Parathyroid adenoma (tissue), 2 donors: ENCODE data around the gene LAPTM5.

Source experiments
- H2AFZ ChIP-seq: fragments of 300-600 bp; sonication (generic); one replicate; pipeline ENCODE4 v1.7.0; 2017; ENCODE audit warnings: antibody characterized with exemption, mild to moderate bottlenecking
- H3K27ac ChIP-seq: fragments of 300-600 bp; sonication (generic); one replicate; pipeline ENCODE4 v1.7.0; 2017
- H3K27me3 ChIP-seq: fragments of 300-600 bp; sonication (generic); one replicate; pipeline ENCODE4 v1.7.0; 2017; ENCODE audit warnings: low read length; ENCODE audit not compliant: control insufficient read depth, insufficient read depth
- H3K36me3 ChIP-seq: fragments of 300-600 bp; sonication (generic); one replicate; pipeline ENCODE4 v1.7.0; 2017; ENCODE audit warnings: low read length; ENCODE audit not compliant: control insufficient read depth, insufficient read depth
- H3K4me1 ChIP-seq: fragments of 300-600 bp; sonication (generic); one replicate; pipeline ENCODE4 v1.7.0; 2017; ENCODE audit warnings: control low read depth
- H3K4me2 ChIP-seq: fragments of 300-600 bp; sonication (generic); one replicate; pipeline ENCODE4 v1.7.0; 2017; ENCODE audit warnings: low read length
- H3K4me3 ChIP-seq: fragments of 300-600 bp; sonication (generic); one replicate; pipeline ENCODE4 v1.7.0; 2017; ENCODE audit warnings: low read depth, low read length
- H3K79me2 ChIP-seq: fragments of 300-600 bp; sonication (generic); one replicate; pipeline ENCODE4 v1.7.0; 2017; ENCODE audit warnings: control low read depth
- H3K9ac ChIP-seq: fragments of 300-600 bp; sonication (generic); one replicate; pipeline ENCODE4 v1.7.0; 2017; ENCODE audit warnings: mild to moderate bottlenecking
- H3K9me3 ChIP-seq: fragments of 300-600 bp; sonication (generic); one replicate; pipeline ENCODE4 v1.7.0; 2017; ENCODE audit warnings: low read length; ENCODE audit not compliant: control insufficient read depth
- CTCF ChIP-seq: fragments of 300-600 bp; sonication (generic); IDR thresholded peaks from one replicate; pipeline ENCODE4 v1.7.0; 2017; ENCODE audit warnings: antibody characterized with exemption, mild to moderate bottlenecking
- donor health status: primary hyperparathyroidism.

Gene LAPTM5

GRCh38 chr1:30725450-30726095 is 32.0 kb downstream of the LAPTM5 start:
- no peaks in the 10 kb centered on the region for H3K9me3 ChIP-seq
- H3K9ac ChIP-seq, result no peak overlapping the region
- no peak overlapping the region for H2AFZ ChIP-seq
- no peaks in the 10 kb centered on the region for H3K27me3 ChIP-seq
- H3K4me2 ChIP-seq, result no peak overlapping the region
- no peaks in the 10 kb centered on the region for H3K4me1 ChIP-seq
- no peaks in the 10 kb centered on the region for H3K36me3 ChIP-seq
- H3K79me2 ChIP-seq, result no peaks in the 10 kb centered on the region
- H3K27ac ChIP-seq, result no peak overlapping the region
- TF ChIP-seq CTCF, result no peak
- no peak overlapping the region for H3K4me3 ChIP-seq

- Histone ChIP-seq H3K9ac (no peak overlapping the region), H3K36me3 (no peaks in the 10 kb centered on the region), H3K27me3 (no peaks in the 10 kb centered on the region), H3K27ac (no peak overlapping the region), H3K4me2 (no peak overlapping the region), H2AFZ (no peak overlapping the region), H3K9me3 (no peaks in the 10 kb centered on the region), H3K4me3 (no peak overlapping the region), H3K79me2 (no peaks in the 10 kb centered on the region), H3K4me1 (no peaks in the 10 kb centered on the region)
- TF ChIP-seq CTCF, result no peak
Measured at GRCh38 chr1:30724655-30725421, 32.7 kb downstream of the LAPTM5 start.

- no peak for TF ChIP-seq CTCF
- no peak overlapping the region for H3K4me3 ChIP-seq
- H3K27ac ChIP-seq, result no peak overlapping the region
- H3K4me2 ChIP-seq, result no peak overlapping the region
- H3K9me3 ChIP-seq, result no peaks in the 10 kb centered on the region
- no peak overlapping the region for H3K9ac ChIP-seq
- no peak overlapping the region for H2AFZ ChIP-seq
- H3K36me3 ChIP-seq, result no peaks in the 10 kb centered on the region
- no peaks in the 10 kb centered on the region for H3K27me3 ChIP-seq
- H3K4me1 ChIP-seq, result no peaks in the 10 kb centered on the region
- H3K79me2 ChIP-seq, result no peaks in the 10 kb centered on the region
Measured at GRCh38 chr1:30724175-30724574, 33.4 kb downstream of the LAPTM5 start.

DNA sequence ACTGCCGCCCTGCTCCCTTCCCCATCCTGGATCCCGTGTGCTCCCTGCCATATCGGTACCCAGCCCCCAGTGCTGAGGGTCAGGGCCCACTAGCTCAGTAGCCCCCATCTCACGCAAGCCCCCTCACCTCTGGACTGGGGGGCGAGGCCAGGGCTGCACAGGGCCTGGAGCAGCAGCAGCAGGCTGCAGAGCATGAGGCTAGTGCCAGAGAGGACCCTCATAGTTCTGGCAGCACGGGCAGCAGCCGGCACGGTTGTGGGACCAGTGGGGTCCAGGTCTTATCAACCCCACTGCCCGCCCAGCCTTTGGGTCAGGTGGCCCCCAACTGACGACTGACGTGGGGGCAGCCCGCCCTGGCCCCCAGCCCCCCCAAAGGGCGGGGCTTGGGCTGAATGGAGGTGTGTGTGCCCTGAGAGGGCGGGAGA is 34.2 kb downstream of the LAPTM5 start, which contains the start of gene MATN1:
Gene MATN1 (minus strand): TSS at position 255 of the 425 bp plus-strand sequence. CDS start 34 bp downstream, at position 221.
- Histone ChIP-seq H3K27ac (no peak within 1 kb of the TSS), H3K36me3 (no peaks in the 10 kb centered on the region), H3K79me2 (no peaks in the 10 kb centered on the region), H3K4me3 (no peak within 1 kb of the TSS), H3K27me3 (no peaks in the 10 kb centered on the region), H3K9me3 (no peaks in the 10 kb centered on the region), H3K4me1 (no peaks in the 10 kb centered on the region), H2AFZ (no peak within 1 kb of the TSS), H3K4me2 (no peak within 1 kb of the TSS), H3K9ac (no peak within 1 kb of the TSS)
- TF ChIP-seq CTCF, result no peak
